ENCODE data around the gene ACTR2. TPM values are rescaled to one million over a fixed set of nuclear protein-coding genes. Genes with fewer than 3 reads are reported as not detected.

Gene ACTR2
- total RNA-seq, 1 donor from 2014 or later, result 449 TPM

- H3K36me3 Mint-ChIP-seq (ENCODE audit: low read depth), result peaks cover 31% of the 10 kb centered on the region
- H3K27me3 Mint-ChIP-seq (ENCODE audit: low read depth), result no peaks in the 10 kb centered on the region
- no peak overlapping the region for H3K4me3 Mint-ChIP-seq (ENCODE audit: unreplicated experiment)
- H3K27ac Mint-ChIP-seq (ENCODE audit: unreplicated experiment), result peak overlapping the region; percentile 45
- H3K9me3 Mint-ChIP-seq (ENCODE audit: low read depth), result no peaks in the 10 kb centered on the region
- DNase-seq (ENCODE audit: low spot score), result no peak
- H3K4me1 Mint-ChIP-seq (ENCODE audit: low read depth), result peaks cover 45% of the 10 kb centered on the region
- TF ChIP-seq CTCF (IDR thresholded peaks at IDR 0.05), result peak; percentile 95
Observed at GRCh38 chr2:65264821-65265670, 37.4 kb downstream of the ACTR2 start.

- Mint-ChIP-seq H3K9me3 (ENCODE audit: low read depth) (no peaks in the 10 kb centered on the region), H3K27ac (ENCODE audit: unreplicated experiment) (no peak overlapping the region), H3K4me3 (ENCODE audit: unreplicated experiment) (no peak overlapping the region), H3K27me3 (ENCODE audit: low read depth) (no peaks in the 10 kb centered on the region), H3K4me1 (ENCODE audit: low read depth) (peaks cover 45% of the 10 kb centered on the region), H3K36me3 (ENCODE audit: low read depth) (peaks cover 31% of the 10 kb centered on the region)
- TF ChIP-seq CTCF (IDR thresholded peaks at IDR 0.05), result no peak
- DNase-seq (ENCODE audit: low spot score), result no peak
Observed at GRCh38 chr2:65265671-65266045, 38.0 kb downstream of the ACTR2 start.

GRCh38 chr2:65267008-65267407 is 39.4 kb downstream of the ACTR2 start:
- H3K4me1 Mint-ChIP-seq (ENCODE audit: low read depth), result peaks cover 31% of the 10 kb centered on the region
- no peak for DNase-seq (ENCODE audit: low spot score)
- H3K36me3 Mint-ChIP-seq (ENCODE audit: low read depth), result peaks cover 28% of the 10 kb centered on the region
- peak overlapping the region; percentile 45 for H3K27ac Mint-ChIP-seq (ENCODE audit: unreplicated experiment)
- no peaks in the 10 kb centered on the region for H3K9me3 Mint-ChIP-seq (ENCODE audit: low read depth)
- TF ChIP-seq CTCF (IDR thresholded peaks at IDR 0.05), result no peak
- H3K27me3 Mint-ChIP-seq (ENCODE audit: low read depth), result no peaks in the 10 kb centered on the region
- no peak overlapping the region for H3K4me3 Mint-ChIP-seq (ENCODE audit: unreplicated experiment)

- Mint-ChIP-seq H3K9me3 (ENCODE audit: low read depth) (no peaks in the 10 kb centered on the region), H3K4me3 (ENCODE audit: unreplicated experiment) (no peak overlapping the region), H3K27me3 (ENCODE audit: low read depth) (no peaks in the 10 kb centered on the region), H3K36me3 (ENCODE audit: low read depth) (peaks cover 31% of the 10 kb centered on the region), H3K4me1 (ENCODE audit: low read depth) (peaks cover 30% of the 10 kb centered on the region), H3K27ac (ENCODE audit: unreplicated experiment) (no peak overlapping the region)
- DNase-seq (ENCODE audit: low spot score), result no peak
- no peak for TF ChIP-seq CTCF (IDR thresholded peaks at IDR 0.05)
Observed at GRCh38 chr2:65268957-65269356, 41.3 kb downstream of the ACTR2 start.

- H3K36me3 Mint-ChIP-seq (ENCODE audit: low read depth), result peaks cover 26% of the 10 kb centered on the region
- H3K27ac Mint-ChIP-seq (ENCODE audit: unreplicated experiment), result peak overlapping the region; percentile 12
- no peaks in the 10 kb centered on the region for H3K27me3 Mint-ChIP-seq (ENCODE audit: low read depth)
- H3K4me1 Mint-ChIP-seq (ENCODE audit: low read depth), result peaks cover 48% of the 10 kb centered on the region
- TF ChIP-seq CTCF (IDR thresholded peaks at IDR 0.05), result no peak
- no peaks in the 10 kb centered on the region for H3K9me3 Mint-ChIP-seq (ENCODE audit: low read depth)
- H3K4me3 Mint-ChIP-seq (ENCODE audit: unreplicated experiment), result no peak overlapping the region
- no peak for DNase-seq (ENCODE audit: low spot score)
Observed at GRCh38 chr2:65273344-65273743, 45.7 kb downstream of the ACTR2 start.
